Measurements from ENCODE around the gene TMEM255B. TPM values are rescaled to one million over a fixed set of nuclear protein-coding genes. Genes with fewer than 3 reads are reported as not detected.

Gene TMEM255B
- total and polyA plus RNA-seq, 2 of the 4 experiments (the other 2 are of a cell fraction), result 0.36 to 0.94 TPM

DNA sequence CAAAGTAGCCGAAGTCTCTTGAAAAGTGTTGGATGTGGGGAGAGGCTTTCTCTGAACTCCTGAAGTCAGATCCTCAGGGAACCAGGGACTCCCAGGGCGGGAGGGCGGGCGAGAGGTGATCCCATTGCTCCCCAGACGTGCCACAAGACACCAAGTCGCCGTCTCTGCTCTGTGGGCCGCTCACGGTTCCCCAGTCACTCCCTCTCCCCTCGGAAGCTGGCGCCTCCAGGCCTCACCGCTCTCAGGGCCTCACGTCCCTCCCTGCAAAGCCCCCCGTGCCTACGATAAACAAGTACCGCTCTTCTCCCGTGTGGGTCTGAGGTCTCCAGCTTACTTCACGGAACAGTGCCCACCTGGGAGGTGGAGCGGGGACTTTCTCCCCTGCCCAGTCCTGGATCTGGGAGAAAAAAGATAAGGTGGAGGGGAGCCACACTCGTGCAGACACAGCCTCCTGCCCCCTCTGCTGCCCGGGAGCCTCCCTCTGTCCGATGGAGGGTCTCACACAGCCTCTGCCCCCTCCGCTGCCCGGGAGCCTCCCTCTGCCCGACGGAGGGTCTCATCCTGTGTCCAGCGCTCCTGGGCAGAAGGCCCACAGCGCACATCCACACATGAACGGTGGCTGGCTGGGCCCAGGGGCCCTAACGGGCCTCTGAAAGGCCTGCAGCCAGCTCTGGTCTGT is 54.2 kb downstream of the TMEM255B start:
- ATAC-seq (ENCODE audit: low read depth), result no peak
- Histone ChIP-seq H3K9me1 (ENCODE audit: insufficient read depth, low read length) (peaks cover 8% of the 10 kb centered on the region), H3K36me3 (ENCODE audit: control insufficient read depth, insufficient read depth, low read length) (peaks cover 2% of the 10 kb centered on the region), H3K56ac (ENCODE audit: extremely low read depth, insufficient read depth, low read length) (no peak overlapping the region), H4K20me1 (ENCODE audit: insufficient read depth, low read length) (peaks cover 24% of the 10 kb centered on the region), H2BK120ac (ENCODE audit: low read depth, low read length) (peak overlapping the region; percentile 32; the same call in 1 of the 2 replicates), H3K18ac (ENCODE audit: low read depth, low read length) (no peak overlapping the region), H2BK5ac (ENCODE audit: low read depth, low read length, poor library complexity, severe bottlenecking) (no peak overlapping the region), H3K4ac (ENCODE audit: low read depth, low read length) (peak overlapping the region; percentile 16; the same call in 1 of the 2 replicates), H2AFZ (replicated peaks; ENCODE audit: low read length, poor library complexity) (no peak overlapping the region), H3K9ac (ENCODE audit: low read depth, low read length) (no peak overlapping the region), H4K5ac (ENCODE audit: low read depth, low read length) (no peak overlapping the region), H4K8ac (ENCODE audit: low read depth in 2 of 2, low read length in 2 of 2) (no peak overlapping the region), H3K4me2 (ENCODE audit: low read depth, low read length) (no peak overlapping the region), H3K14ac (replicated peaks; ENCODE audit: low read depth, low read length) (no peak overlapping the region; the same call in 1 of the 2 replicates), H3K4me1 (ENCODE audit: control insufficient read depth, insufficient read depth, low read length) (peaks cover 13% of the 10 kb centered on the region), H2BK15ac (ENCODE audit: low read depth, low read length) (no peak overlapping the region), H3K27me3 (ENCODE audit: control insufficient read depth, insufficient read depth, low read length) (no peaks in the 10 kb centered on the region), H2AK5ac (ENCODE audit: low read depth, low read length) (no peak overlapping the region), H4K91ac (ENCODE audit: insufficient read depth, low read depth, low read length) (no peak overlapping the region), H2BK20ac (ENCODE audit: low read depth, low read length) (no peak overlapping the region), H3K9me3 (ENCODE audit: control insufficient read depth, insufficient read depth, low read length) (peaks cover 12% of the 10 kb centered on the region), H3K27ac (ENCODE audit: insufficient read depth, low read length) (no peak overlapping the region), H3K23ac (ENCODE audit: low read depth, low read length) (no peak overlapping the region), H2AK9ac (replicated peaks; ENCODE audit: low read depth, low read length, poor library complexity) (peak overlapping the region; percentile 57), H3K79me1 (ENCODE audit: low read depth in 1 of 2, low read length in 2 of 2) (peaks cover 0 to 34% of the 10 kb centered on the region in 2 experiments; a peak in 2 of 4 replicates), H3K4me3 (ENCODE audit: insufficient read depth, low read depth, low read length) (no peak overlapping the region)
- 89% methylated on average over 11 of the region's 30 CpGs; no CpG with 5 or more reads in 1 of the 2 experiments for WGBS, 2 experiments (ENCODE audit: extremely low coverage in 2 of 2, insufficient read length in 1 of 2)
- TF ChIP-seq, protein P1, sequence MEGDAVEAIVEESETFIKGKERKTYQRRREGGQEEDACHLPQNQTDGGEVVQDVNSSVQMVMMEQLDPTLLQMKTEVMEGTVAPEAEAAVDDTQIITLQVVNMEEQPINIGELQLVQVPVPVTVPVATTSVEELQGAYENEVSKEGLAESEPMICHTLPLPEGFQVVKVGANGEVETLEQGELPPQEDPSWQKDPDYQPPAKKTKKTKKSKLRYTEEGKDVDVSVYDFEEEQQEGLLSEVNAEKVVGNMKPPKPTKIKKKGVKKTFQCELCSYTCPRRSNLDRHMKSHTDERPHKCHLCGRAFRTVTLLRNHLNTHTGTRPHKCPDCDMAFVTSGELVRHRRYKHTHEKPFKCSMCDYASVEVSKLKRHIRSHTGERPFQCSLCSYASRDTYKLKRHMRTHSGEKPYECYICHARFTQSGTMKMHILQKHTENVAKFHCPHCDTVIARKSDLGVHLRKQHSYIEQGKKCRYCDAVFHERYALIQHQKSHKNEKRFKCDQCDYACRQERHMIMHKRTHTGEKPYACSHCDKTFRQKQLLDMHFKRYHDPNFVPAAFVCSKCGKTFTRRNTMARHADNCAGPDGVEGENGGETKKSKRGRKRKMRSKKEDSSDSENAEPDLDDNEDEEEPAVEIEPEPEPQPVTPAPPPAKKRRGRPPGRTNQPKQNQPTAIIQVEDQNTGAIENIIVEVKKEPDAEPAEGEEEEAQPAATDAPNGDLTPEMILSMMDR (conservative IDR thresholded peaks at IDR 0.05; ENCODE audit: low read depth, low read length), result no peak
- no peak for TF ChIP-seq CEBPB (IDR thresholded peaks at IDR 0.05; ENCODE audit: low read depth, low read length)
- no peak for TF ChIP-seq RAD21 (IDR thresholded peaks at IDR 0.05; ENCODE audit: low read length)
- TF ChIP-seq NFE2L2 (IDR thresholded peaks at IDR 0.05; ENCODE audit: low read depth, low read length), result no peak
- no peak for TF ChIP-seq POLR2A (IDR thresholded peaks at IDR 0.05; ENCODE audit: low read depth, low read length)
- TF ChIP-seq CHD1 (IDR thresholded peaks at IDR 0.05; ENCODE audit: low read depth, low read length), result no peak
- TF ChIP-seq RFX5 (IDR thresholded peaks at IDR 0.05; ENCODE audit: low read depth, low read length), result no peak
- no peak for TF ChIP-seq FOS (IDR thresholded peaks at IDR 0.05; ENCODE audit: low read depth, low read length)
- no peak for TF ChIP-seq MAZ (IDR thresholded peaks at IDR 0.05; ENCODE audit: borderline replicate concordance, low read depth, low read length)
- TF ChIP-seq RCOR1 (IDR thresholded peaks at IDR 0.05; ENCODE audit: insufficient replicate concordance, low read length), result no peak
- TF ChIP-seq, protein P2, sequence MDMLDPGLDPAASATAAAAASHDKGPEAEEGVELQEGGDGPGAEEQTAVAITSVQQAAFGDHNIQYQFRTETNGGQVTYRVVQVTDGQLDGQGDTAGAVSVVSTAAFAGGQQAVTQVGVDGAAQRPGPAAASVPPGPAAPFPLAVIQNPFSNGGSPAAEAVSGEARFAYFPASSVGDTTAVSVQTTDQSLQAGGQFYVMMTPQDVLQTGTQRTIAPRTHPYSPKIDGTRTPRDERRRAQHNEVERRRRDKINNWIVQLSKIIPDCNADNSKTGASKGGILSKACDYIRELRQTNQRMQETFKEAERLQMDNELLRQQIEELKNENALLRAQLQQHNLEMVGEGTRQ (IDR thresholded peaks at IDR 0.05; ENCODE audit: low read depth, low read length), result no peak
- no peak for TF ChIP-seq BHLHE40 (IDR thresholded peaks at IDR 0.05; ENCODE audit: low read depth, low read length)
- TF ChIP-seq ELK1 (IDR thresholded peaks at IDR 0.05; ENCODE audit: borderline replicate concordance, low read depth, low read length), result no peak
- ChIA-PET POLR2A (ENCODE audit: unreplicated experiment) (no interaction called here), CTCF (interaction anchor here (0.9 kb wide), 1 partner anchor 11 kb away, joined by 4 read pairs; no protein-coding TSS in a partner anchor)
- BruUV-seq (replicated peaks), result no TSS peak
- no peak for DNase-seq
- dilution Hi-C loops (cut with HindIII; ENCODE audit: low sequenced_read_pairs, unreplicated experiment) (no loop called here), intact Hi-C loops (cut with micrococcal nuclease) (loop anchor here (10.0 kb wide), 1 partner anchor 212 kb away; no protein-coding TSS in a partner anchor), in situ Hi-C loops (cut with MboI; ENCODE audit: low sequenced_read_pairs) (no loop called here)

Measured in IMR-90 (cell line).